ENCODE measurements around the gene CHRND.

The CHRND gene

GRCh38 chr2:232488097-232488711, 37.8 kb upstream of the CHRND start:
- DNase-seq = no peak

GRCh38 chr2:232488721-232489300, 37.1 kb upstream of the CHRND start:
- DNase-seq = no peak

- no peak for DNase-seq
Observed at GRCh38 chr2:232489516-232490220, 36.3 kb upstream of the CHRND start.

GRCh38 chr2:232490221-232491138, 35.5 kb upstream of the CHRND start:
- DNase-seq = no peak

- no peak for DNase-seq
Observed at GRCh38 chr2:232491139-232491780, 34.7 kb upstream of the CHRND start.

GRCh38 chr2:232492236-232492848, 33.6 kb upstream of the CHRND start:
- no peak for DNase-seq

GRCh38 chr2:232492963-232493700, 32.8 kb upstream of the CHRND start:
- DNase-seq = no peak

GRCh38 chr2:232493701-232494474, 32.1 kb upstream of the CHRND start:
- no peak for DNase-seq

GRCh38 chr2:232494542-232494941, 31.4 kb upstream of the CHRND start:
- DNase-seq = no peak

- no peak for DNase-seq
Observed at GRCh38 chr2:232495292-232495691, 30.7 kb upstream of the CHRND start.

GRCh38 chr2:232496501-232497270, 29.3 kb upstream of the CHRND start:
- no peak for DNase-seq

GRCh38 chr2:232497348-232497747, 28.6 kb upstream of the CHRND start:
- DNase-seq = no peak

- DNase-seq = no peak
Observed at GRCh38 chr2:232498452-232498851, 27.5 kb upstream of the CHRND start.

GRCh38 chr2:232501331-232501771, 24.6 kb upstream of the CHRND start:
- no peak for DNase-seq

- DNase-seq = no peak
Observed at GRCh38 chr2:232501794-232502390, 24.1 kb upstream of the CHRND start.

- no peak for DNase-seq
Observed at GRCh38 chr2:232502511-232502910, 23.4 kb upstream of the CHRND start.

- peak; percentile 2 to 39 for DNase-seq
Observed at GRCh38 chr2:232502911-232503808, 22.8 kb upstream of the CHRND start.

GRCh38 chr2:232503809-232504323, 22.1 kb upstream of the CHRND start:
- DNase-seq = no peak
